ENCODE measurements around the gene DENND11.

Gene DENND11, protein sequence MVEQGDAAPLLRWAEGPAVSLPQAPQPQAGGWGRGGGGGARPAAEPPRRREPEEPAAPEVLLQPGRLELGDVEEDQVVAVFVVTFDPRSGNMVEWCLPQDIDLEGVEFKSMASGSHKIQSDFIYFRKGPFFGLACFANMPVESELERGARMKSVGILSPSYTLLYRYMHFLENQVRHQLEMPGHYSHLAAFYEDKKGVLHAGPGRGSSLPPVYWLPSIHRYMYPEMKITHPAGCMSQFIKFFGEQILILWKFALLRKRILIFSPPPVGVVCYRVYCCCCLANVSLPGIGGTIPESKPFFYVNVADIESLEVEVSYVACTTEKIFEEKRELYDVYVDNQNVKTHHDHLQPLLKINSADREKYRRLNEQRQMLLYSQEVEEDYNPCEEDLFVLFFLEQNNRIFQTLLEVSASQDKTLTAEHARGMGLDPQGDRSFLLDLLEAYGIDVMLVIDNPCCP

DNA sequence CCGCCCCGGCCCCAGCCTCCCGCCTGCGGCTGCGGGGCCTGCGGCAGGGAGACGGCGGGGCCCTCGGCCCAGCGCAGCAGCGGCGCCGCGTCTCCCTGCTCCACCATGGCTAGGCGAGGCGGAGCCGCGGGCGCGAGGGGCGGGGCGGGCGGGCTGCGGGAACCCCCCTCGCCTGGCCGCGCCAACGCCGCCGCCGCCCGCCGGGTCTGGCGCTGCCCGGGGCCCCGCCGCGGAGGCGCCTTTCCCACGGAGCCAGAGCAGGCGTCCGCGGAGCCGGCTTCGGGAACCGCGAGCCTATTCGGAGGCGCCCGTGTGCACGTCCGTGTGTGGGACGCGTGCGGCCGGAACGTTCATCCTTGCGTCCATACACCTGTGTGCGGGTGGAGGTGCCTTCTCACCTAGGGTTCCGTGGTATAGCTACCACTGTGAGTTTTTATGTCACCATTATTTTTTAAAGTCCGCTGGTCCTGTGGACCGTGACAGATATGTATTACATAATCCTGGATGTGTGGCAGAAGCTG, at the start of gene DENND11:
DENND11 (minus strand) TSS at position 120 of the 521 bp plus-strand sequence; CDS start at position 107, 13 bp downstream.
- DNase-seq, result peak; percentile 79

DNA sequence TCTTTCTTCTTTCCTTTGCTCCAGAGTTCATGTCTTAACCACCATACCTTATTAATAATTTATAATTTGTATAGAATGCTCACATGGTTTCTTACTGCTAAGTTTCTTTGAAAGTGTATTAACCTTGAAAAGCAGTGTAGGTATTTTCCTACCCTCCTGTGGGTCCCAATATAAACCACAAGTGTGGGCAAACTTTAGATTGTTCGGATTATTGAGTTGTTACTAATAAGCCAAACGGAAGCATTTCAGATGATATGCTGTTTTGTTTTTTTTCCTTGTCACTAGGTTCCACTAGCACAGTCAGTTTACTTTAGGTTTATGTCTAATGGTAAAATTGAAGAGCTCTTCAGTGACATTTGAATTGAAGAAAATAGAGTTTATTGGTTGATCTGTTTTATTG, 46.4 kb upstream of the DENND11 start:
- no peak for DNase-seq

DNA sequence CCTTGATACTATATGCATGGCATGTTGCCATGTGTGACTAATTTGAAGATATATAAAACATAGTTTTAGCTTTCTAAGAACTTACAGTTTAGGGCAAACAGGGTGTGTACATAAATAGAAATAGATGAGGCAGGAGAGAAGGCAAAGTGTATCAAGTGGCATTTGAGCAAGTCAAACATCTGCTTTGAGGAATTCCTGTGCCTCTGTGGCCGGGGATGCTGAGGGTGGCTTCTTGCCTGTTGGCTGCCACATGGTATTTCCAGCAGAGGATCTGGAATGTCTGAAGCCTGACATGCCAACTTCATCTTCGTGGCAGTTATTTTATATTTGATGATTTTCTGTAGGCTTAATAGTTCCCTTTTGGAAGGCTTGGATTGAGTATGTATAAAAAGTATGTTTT, 42.2 kb upstream of the DENND11 start:
- no peak for DNase-seq

DNA sequence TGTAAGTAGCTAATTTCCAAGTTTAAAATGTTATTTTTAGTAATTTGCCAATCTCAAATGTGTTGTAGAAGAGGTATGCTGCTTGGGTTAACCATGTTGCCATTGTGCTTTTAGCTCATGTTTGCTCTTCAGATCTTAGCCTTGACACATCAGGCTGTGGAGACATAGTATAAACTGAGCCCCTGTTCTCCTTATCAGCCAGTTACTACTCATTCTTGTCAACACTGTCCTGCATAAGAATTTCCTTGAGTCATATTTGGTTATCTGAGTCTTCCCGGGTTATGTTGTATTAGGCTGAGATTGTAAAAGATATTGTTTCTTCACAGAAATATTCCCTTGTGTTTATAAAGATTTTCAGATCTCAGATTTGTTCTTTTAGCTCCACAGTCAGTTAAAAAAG, 40.3 kb upstream of the DENND11 start:
- DNase-seq, result no peak

DNA sequence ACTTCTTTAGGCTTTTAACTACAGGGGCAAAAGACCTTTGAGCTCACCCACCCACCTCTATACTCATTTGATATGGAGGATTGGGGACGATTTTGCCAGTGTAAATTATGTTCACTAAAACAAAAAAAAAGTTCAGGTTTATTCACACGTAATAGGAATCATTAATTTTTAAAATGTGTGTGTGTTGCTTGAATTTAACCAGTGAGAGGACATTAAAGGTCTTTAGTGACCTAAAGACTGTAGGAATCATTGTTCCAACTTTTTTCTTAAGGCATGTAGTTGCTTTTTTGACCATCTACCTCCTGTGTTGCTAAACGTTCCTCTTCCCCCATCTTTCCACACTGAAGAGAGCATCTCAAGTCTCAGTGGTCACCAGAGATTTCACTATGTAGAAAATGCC, 37.3 kb upstream of the DENND11 start:
- no peak for DNase-seq

DNA sequence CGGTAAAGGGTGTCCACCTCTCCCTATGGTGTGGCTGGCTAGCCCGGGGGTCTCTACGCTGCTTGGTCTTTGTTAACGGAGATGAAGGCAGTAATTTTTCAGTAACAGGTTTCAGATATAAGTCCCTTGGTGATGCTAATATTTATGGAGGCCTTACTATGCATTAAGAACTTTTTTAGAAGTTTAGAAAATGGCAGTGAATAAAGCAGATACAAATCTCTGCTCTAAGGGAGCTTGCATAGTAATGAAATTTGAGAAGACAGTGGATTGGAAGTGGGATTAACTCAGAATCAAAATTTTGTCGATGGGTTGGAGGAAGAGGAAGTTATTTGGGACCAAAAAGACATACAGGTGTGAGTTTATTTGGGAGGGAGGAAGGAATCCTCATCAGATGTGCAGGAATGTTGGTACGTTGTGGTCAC, 36.6 kb upstream of the DENND11 start:
- DNase-seq, result no peak

DNA sequence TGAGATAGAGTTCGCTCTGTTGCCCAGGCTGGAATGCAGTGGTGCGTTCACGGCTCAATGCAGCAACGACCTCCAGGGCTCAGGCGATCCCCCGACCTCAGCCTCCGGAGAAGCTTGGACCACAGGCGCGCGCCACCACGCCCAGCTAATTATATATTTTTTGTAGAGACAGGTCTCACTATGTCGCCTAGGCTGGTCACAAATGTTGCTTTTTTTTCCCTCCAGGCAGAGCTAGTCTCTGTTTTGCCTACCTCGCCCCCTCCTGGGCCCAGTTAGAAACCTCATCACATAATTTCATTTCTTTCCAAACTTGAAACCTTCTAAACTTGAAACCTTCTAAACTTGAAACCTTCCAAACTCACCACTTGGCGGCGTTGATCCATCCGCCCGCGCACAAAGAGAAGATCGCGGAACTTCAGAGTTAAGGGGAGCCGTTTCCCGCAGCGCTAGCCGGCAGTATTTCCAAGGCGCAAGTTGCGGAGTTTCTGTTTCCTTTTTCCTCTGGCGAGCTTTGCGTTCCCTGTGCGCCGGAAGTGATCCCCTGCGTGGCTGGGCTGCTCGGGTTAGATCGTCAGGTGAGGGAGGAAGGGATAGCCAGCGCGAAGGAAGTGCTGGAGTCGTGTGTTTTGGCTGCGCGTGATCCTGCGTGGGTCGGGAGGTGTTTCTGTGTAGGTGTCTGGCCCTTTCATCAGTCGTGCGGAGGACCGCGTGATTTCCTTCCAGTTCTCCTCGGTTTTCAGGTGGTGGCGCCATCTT, 36.0 kb upstream of the DENND11 start, which contains the start of gene SSBP1:
SSBP1 (plus strand) TSS at position 523 of the 756 bp plus-strand sequence. CDS start 809 bp downstream, outside the sequence.
- peak; percentile 93 for DNase-seq

DNA sequence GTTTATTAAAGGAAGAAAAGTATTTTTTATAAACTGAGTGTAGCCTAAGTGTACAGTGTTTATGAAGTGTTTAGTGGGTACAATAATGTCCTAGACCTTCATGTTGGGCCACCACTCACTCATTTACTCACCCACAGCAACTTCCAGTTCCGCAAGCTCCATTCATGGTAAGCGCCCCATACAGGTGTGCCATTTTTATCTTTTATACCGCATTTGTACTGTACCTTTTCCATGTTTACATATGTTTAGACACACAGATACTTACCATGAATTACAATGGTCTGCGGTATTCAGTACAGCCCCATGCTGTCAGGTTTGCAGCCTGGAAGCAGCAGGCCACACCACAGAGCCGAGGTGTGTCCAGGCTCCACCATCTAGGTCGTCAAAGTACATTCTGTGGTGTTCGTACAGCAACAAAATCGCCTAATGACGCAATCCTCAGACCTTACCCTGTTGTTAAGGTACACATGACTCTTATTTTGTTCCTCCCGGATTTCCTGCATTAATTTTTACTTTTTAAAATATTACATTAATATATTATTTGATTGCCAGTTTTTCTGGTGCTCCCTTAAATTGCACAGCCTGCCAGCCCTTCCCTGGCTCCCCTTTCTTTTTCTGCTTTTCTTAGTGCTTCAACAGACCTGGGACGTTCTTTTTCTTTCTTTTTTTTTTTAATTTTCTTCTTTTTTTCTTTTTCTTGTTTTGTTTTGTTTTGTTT, 35.3 kb upstream of the DENND11 start:
- peak; percentile 59 for DNase-seq

DNA sequence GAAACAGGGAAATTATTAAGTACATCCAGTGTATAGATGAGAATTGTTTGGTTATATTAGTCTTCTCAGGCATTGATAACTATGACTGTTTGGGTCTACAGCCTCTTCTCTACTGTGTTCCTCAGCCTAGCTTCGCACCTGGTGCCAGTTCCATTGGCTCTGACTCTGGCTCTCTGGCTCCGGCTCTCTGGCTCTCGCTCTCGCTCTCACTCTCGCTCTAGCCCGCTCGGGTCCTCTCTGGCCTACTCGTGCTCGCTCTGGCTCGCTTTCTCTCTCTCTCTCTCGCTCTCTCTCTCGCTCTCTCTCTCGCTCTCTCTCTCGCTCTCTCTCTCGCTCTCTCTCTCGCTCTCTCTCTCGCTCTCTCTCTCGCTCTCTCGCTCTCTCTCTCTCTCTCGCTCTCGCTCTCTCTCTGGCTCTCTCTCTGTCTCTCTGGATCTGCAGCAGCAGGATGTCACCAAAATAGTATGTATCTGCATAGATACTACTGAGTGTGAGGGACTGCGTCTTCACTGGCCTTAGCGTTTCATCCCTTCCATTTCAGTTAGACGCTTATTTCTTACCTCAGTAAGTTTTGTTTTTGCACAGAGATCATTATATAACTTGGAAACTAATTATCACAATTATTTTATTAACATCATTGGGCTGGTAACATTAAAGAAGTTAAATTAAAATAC, 29.6 kb upstream of the DENND11 start:
- no peak for DNase-seq

DNA sequence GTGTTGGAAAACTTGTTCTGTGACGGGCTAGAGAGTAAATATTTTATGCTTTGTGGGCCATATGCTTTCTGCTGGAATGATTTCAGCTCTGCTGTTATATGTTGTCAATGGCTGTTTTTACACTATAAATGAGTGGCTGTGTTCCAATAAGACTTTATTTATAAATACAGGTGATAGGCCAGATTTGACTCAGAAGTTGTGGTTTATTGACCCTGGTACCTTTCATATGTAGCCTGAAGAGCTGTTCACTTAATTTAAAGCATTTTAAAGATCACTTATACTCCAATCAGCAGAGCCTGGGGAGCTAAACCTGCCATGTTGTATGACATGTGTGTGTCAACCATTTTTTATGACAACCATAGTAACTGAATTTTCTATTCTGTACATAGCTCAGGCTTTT, 27.1 kb upstream of the DENND11 start:
- DNase-seq, result no peak

DNA sequence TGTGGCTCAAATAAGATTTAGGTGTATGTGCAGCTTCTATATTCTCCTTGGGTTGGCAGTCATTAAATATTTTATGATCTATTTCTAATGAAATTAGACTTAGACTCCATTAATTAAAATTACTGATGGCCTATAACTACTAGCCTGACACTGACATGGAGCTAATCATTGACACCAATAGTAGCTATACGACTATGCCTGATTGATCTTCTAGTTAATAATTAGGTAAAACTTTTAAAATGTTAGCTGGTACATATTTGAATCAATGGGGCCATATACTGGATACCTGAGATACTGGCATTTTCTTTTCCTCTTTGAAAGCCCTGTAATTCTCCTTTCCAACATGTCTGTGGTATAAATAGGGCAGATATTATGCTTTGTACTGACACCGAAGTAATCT, 20.6 kb upstream of the DENND11 start:
- DNase-seq, result no peak

DNA sequence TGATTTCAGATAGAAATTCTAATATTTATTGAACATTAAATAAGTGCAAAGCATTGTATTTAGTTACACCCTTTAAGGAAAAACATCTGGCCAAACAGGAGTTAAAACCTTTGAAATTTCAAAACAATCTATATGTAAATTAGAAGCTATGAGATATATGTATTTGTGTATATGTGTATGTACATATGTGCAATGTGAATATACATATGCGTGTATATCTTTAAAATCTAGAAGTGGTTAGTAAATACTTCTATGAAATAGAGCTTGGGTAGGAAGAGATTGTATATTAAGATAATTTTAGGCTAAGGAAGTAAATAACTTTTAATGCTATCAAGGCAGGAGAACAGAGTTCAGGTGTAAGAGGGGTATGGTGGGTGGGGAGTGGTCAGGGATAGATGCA, 15.5 kb upstream of the DENND11 start:
- DNase-seq, result no peak

DNA sequence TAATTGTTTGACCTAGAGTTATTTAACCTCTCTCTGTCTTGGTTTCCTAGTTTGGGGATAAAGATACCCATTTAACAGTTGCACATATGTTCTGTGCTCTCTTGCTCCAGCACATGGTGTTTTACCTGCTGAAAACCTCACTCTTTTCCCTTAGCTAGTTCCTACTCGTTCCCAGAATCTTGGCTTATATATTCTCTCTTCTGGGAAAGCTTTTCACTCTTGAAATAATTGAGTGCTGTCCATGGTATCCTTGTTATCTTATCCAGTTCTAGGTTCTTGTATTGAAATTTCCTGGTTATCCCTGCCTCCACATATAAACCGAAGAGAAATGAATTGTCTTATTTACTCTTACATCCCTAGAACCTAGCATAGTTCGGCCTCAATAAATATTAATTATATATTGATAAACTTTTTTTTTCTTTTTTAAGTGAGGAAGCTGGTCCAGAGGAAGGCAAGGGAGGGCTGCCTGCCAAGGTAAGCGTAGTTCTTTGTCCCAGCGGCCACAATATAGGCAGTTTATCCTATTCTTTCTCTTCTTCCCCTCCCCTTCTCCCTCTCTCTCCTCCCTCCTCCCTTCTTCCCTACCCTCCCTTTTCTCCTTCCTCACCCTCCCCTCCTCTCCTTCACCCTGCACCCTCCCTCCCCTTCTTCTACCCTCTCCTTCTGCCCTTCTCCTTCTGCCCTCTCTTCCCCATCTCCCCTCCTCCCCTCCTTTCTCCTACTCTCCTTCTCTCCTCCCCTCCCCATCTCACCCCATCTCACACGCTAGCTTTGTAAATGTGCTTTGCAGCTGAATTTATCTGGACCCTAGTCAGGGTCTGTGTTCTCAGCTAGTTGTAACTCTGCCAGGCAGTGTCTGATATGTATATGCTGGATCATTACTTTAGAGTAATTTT, 14.1 kb upstream of the DENND11 start:
- no peak for DNase-seq

DNA sequence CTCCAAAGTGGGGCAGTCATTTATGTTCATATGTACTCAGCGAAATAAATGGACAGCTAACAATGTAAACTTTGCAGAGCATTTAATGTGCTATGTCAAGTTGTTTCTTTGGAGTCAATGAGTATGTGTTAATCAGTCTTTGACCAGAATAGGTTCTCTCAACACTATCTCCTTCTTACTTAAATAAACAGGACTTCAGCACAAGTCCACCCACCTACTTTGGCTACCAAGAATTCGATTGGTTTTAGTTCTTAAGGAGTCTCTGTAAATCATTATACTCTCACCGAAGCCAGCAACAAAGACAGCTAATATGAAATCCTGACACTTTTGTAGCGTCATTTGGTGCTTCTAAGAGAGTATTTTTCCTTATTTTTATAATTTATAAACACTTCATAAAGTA, 13.1 kb upstream of the DENND11 start:
- no peak for DNase-seq

DNA sequence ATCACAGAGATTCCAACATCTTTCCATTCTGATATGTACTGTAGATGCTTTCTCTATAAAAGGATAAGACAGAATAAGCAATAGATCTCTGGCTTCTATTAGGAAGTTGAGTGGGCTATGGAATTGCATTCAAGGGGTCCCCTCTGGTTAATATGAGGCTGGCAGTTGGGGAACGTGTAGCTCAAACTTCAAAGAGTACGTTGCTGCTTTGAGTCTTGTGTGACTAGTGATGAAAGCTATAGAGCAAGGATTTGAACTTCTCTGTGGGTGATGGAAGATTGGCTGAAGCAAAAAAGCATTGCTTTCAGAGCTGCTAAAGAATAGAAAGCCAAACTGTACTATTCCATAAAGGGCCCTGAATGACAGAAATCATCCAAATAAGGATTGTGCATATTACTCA, 12.6 kb upstream of the DENND11 start:
- DNase-seq, result no peak

DNA sequence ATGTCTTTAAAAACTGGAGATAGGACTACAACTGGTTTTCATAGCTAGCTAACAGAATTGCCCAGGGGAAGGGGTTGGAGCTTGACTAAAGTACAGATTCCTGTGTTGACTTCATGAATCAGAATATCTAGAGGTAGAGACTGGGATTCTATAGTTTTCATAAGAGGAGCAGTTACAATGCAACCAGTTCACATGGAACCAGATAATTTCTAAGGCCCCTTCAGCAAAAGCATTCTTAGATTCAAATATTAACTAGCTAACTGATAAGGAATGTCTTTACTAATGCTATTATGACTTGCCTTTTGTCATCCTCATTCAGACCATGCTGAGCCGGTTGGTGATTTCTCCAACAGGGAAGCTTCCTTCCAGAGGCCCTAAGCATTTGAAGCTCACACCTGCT, 11.9 kb upstream of the DENND11 start:
- no peak for DNase-seq

DNA sequence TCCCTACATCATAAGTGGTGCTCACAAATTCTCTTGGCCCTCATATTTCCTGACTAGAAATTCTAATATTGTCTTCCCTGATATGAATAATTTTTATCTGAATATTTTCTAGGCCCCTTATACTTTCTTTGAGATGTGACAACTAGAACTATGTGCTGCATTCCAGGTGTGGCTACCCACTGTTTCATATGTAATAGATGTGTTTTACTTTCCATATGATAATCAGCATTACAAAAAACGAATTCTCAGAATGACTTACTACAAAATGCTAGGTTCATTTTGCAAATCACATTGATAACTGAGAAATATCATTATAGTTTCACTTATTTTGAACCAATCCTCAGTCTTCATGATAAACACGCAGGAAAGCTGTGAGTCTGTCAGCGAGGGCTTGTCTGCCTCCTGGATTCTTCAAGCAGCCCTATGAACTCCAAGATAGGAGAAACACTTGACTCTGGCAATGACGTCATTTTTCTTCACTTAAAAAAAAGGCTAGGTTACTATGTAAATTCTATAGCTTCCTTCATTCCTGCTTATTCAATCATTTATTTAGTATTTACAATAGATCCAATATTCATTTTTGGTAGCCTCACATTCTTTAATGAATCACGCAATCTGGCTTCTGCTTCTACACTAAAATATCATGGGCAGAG, 10.8 kb upstream of the DENND11 start:
- no peak for DNase-seq

DNA sequence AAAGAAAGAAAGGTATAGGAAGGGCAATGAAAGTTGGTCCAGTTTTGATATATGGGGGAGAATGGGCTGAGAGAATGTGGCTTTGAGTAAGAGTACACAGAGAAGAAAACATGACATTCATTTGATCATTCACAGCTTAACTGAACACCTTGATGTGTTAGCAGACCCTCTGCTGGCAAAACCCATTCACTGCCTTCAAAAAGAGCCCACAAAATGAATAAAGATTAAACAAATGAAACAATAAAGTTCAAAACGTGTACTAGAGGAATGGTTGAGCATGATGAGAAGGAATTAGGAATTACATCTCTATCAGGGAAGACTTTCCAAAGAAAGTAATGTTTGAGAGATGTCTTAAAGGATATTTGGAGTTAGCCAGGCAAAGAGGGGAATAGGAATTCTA, 8.3 kb upstream of the DENND11 start:
- DNase-seq, result no peak

DNA sequence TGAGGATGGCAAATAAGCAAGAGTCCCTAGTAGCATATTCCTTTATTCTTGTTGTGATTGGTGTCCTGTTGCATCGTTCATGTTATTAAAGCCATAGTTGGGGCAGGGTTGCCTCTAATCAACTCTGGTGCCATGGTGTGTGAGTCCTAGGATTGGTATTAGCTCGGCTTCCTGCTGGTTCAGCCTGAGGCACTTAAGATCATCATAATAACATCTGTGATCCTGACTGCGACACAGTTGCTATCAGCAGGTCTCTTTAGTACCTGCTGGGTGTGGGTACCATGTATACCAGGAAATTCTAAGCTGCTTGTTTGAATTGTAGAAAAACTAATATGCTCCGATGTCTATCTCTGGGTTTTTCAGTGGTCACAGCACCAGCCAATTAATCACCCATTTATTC, 7.8 kb upstream of the DENND11 start:
- no peak for DNase-seq

DNA sequence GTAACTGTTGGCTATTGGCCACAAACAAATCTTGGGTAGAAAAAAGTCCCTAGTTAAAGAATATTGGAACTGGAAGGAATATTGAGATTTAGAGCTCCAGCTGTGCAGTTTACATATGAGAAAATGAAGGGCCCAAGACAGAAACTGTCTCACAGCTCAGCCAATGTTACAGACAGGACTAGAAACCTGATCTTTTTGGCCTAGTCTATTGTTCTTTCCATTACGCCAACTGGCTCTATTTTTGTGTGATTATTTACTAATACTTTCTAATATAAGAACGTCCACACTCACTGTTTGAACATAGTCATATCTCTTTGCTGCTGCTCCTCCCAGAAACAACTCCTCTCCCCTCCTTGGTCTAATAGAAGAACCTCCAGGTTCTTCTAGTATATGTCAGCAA, 7.4 kb upstream of the DENND11 start:
- no peak for DNase-seq

DNA sequence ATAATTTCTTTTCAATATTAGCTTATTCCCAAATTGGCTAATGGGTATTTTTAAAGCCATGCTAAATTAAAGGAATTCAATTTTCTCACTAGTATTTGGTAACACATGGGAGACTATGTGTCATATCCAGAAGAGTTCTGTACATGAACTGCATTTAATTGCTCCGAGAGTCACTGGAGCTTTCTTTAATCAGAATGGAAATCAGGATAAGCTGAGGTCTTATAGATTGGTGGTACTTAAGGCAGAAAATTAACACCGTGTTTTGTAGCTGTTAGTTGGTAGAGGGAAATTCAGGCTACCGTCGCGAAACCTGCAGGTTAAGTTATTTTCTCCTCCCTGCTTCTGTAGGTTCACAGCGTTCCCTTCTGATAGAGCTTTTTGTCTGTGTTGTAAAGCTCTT, 6.4 kb upstream of the DENND11 start, which contains the start of gene WEE2:
WEE2 (plus strand) TSS at position 3 of the 400 bp plus-strand sequence. CDS start 406 bp downstream, outside the sequence.
- DNase-seq, result no peak

Measured in activated CD8-positive, alpha-beta memory T cell treated with anti-CD3 and anti-CD28 coated beads for 24 hours (primary cell).